ENCODE results near the gene TSEN15. TPM values are rescaled to one million over a fixed set of nuclear protein-coding genes. Genes with fewer than 3 reads are reported as not detected.
A peak's percentile ranks its signal among the peaks of the same experiment; 100 is the strongest.

The TSEN15 gene
- total and polyA plus RNA-seq, 2 of the 13 experiments (the other 11 are each of a cell fraction or from before 2014, with no cell fraction given), result 25.6 to 35.8 TPM

GRCh38 chr1:184051485-184052193, at the start of gene TSEN15 (continued):
- TF ChIP-seq HNF1B (CRISPR knock-in tag; IDR thresholded peaks at IDR 0.05) (no peak; the same call in 1 of the 2 replicates), ZNF629 (CRISPR knock-in tag; conservative IDR thresholded peaks at IDR 0.05) (0 out of 2 replicates have a peak, but pooled peaks have one; percentile 40), HMGA1 (CRISPR knock-in tag; conservative IDR thresholded peaks at IDR 0.05) (no peak), SIX4 (CRISPR knock-in tag; IDR thresholded peaks at IDR 0.05) (peak; percentile 36; the same call in 1 of the 2 replicates), USF2 (IDR thresholded peaks at IDR 0.05; ENCODE audit: low read depth, low read length) (no peak), USF2 (CRISPR knock-in tag; IDR thresholded peaks at IDR 0.05; ENCODE audit: borderline replicate concordance) (no peak), PREB (CRISPR knock-in tag; IDR thresholded peaks at IDR 0.05) (peak; percentile 77; the same call in 1 of the 2 replicates), HNRNPK (IDR thresholded peaks at IDR 0.05; ENCODE audit: low read depth, low read length, poor library complexity, severe bottlenecking) (peak; percentile 46), YEATS2 (CRISPR knock-in tag; IDR thresholded peaks at IDR 0.05; ENCODE audit: borderline replicate concordance) (no peak), ELF1 (CRISPR knock-in tag; IDR thresholded peaks at IDR 0.05) (0 out of 2 replicates have a peak, but pooled peaks have one; percentile 63), POLR2AphosphoS2 (IDR thresholded peaks at IDR 0.05; ENCODE audit: low read depth, low read length) (no peak; the same call in 1 of the 2 replicates), ZNF253 (CRISPR knock-in tag; IDR thresholded peaks at IDR 0.05; ENCODE audit: borderline replicate concordance) (peak; percentile 98), PLRG1 (conservative IDR thresholded peaks at IDR 0.05) (no peak), ATRX (CRISPR knock-in tag; IDR thresholded peaks at IDR 0.05; ENCODE audit: borderline replicate concordance) (no peak), ZXDC (CRISPR knock-in tag; IDR thresholded peaks at IDR 0.05) (no peak), MED1 (CRISPR knock-in tag; IDR thresholded peaks at IDR 0.05) (peak; percentile 86), MEIS1 (CRISPR knock-in tag; IDR thresholded peaks at IDR 0.05; ENCODE audit: borderline replicate concordance) (0 out of 2 replicates have a peak, but pooled peaks have one; percentile 25), NCOA1 (CRISPR knock-in tag; IDR thresholded peaks at IDR 0.05) (no peak), ZNF234 (CRISPR knock-in tag; conservative IDR thresholded peaks at IDR 0.05) (no peak), ZNF20 (CRISPR knock-in tag; IDR thresholded peaks at IDR 0.05) (no peak), JDP2 (CRISPR knock-in tag; IDR thresholded peaks at IDR 0.05; ENCODE audit: borderline replicate concordance) (no peak), SP4 (CRISPR knock-in tag; IDR thresholded peaks at IDR 0.05) (peak; percentile 76; the same call in 1 of the 2 replicates), ZMYM3 (CRISPR knock-in tag; IDR thresholded peaks at IDR 0.05) (peak; percentile 42; the same call in 1 of the 2 replicates)

Measured in HepG2 (cell line).